Activated T-helper 1 cell treated with anti-CD3 and anti-CD28 coated beads, Interleukin-12 subunit alpha, Interleukin-12 subunit beta, Interleukin-2, Interleukin-4 antibody, amounts not matched to agents 30 ng/mL and 10 ng/mL and 1 ng/mL, durations not matched to agents 14 hours and 24 hours and 36 hours (primary cell): ENCODE measurements around the gene ANKRD65. TPM values are rescaled to one million over a fixed set of nuclear protein-coding genes. Genes with fewer than 3 reads are reported as not detected.
"Not testable (repeated sequence)": the region's sequence is repeated elsewhere in the genome, so short reads cannot be mapped to it uniquely, and the experiment has no call there.

Source experiments
- DNase-seq: peaks from one replicate; pipeline ENCODE4 v3.0.0; 2021; ENCODE audit warnings: low spot score
- H3K27ac Mint-ChIP-seq: one replicate; pipeline ENCODE4 v1.8.0; 2021; ENCODE audit warnings: mild to moderate bottlenecking, mixed read lengths
- H3K27me3 Mint-ChIP-seq: one replicate; pipeline ENCODE4 v1.8.0; 2022; ENCODE audit warnings: mild to moderate bottlenecking, moderate library complexity, mixed read lengths; ENCODE audit not compliant: insufficient read depth
- H3K36me3 Mint-ChIP-seq: one replicate; pipeline ENCODE4 v1.8.0; 2021; ENCODE audit warnings: low read depth, mixed read lengths
- H3K4me1 Mint-ChIP-seq: one replicate; pipeline ENCODE4 v1.8.0; 2021; ENCODE audit warnings: low read depth, mixed read lengths
- H3K4me3 Mint-ChIP-seq: one replicate; pipeline ENCODE4 v1.8.0; 2021; ENCODE audit warnings: mild to moderate bottlenecking, moderate library complexity, mixed read lengths
- H3K9me3 Mint-ChIP-seq: one replicate; pipeline ENCODE4 v1.8.0; 2021; ENCODE audit warnings: mixed read lengths
- intact Hi-C: fragments of 100-400 bp; cut with micrococcal nuclease; formaldehyde crosslinking; loops from one replicate; pipeline ENCODE4 v1.15.1; 2024
- total RNA-seq: library from RNA; stranded (reverse); gene quantifications from 2 replicates; pipeline ENCODE4 v1.2.3, GENCODE V29; 2022

ANKRD65 gene
- total RNA-seq, 1 donor from 2014 or later, result 0.10 TPM

DNA sequence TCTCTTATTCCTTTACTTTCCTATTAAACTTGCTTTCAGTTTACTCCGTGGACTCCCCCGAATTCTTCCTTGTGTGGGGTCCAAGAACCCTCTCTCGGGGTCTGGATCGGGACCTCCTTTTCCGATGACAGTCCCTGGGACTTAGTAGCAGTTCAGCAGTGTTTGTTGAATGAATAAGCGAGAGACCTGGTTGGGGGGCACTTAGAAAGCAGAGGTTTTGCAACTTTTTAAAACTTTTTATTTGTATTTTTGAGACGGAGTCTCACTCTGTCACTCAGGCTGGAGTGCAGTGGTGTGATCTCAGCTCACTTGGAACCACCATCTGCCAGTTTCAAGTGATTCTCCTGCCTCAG is 2.1 kb upstream of the ANKRD65 start:
- Mint-ChIP-seq H3K4me1 (peaks cover 2% of the 10 kb centered on the region), H3K9me3 (no peaks in the 10 kb centered on the region), H3K27ac (no peak overlapping the region), H3K4me3 (no peak overlapping the region), H3K27me3 (peaks cover 10% of the 10 kb centered on the region), H3K36me3 (no peaks in the 10 kb centered on the region)
- no peak for DNase-seq
- intact Hi-C loops, result no loop called here

- intact Hi-C loops, result no loop called here
- Mint-ChIP-seq H3K36me3 (no peaks in the 10 kb centered on the region), H3K4me3 (no peak overlapping the region), H3K27ac (no peak overlapping the region), H3K27me3 (peaks cover 10% of the 10 kb centered on the region), H3K9me3 (no peaks in the 10 kb centered on the region), H3K4me1 (peaks cover 8% of the 10 kb centered on the region)
- no peak for DNase-seq
Measured at GRCh38 chr1:1422465-1423244, 1.6 kb upstream of the ANKRD65 start.

- no peak for DNase-seq
- Mint-ChIP-seq H3K36me3 (no peaks in the 10 kb centered on the region), H3K9me3 (no peaks in the 10 kb centered on the region), H3K4me1 (peaks cover 10% of the 10 kb centered on the region), H3K4me3 (no peak overlapping the region), H3K27me3 (peaks cover 10% of the 10 kb centered on the region), H3K27ac (no peak overlapping the region)
- intact Hi-C loops, result no loop called here
Measured at GRCh38 chr1:1421907-1422464, 910 bp upstream of the ANKRD65 start.

- peaks cover 10% of the 10 kb centered on the region for H3K4me1 Mint-ChIP-seq
- H3K27me3 Mint-ChIP-seq, result peaks cover 8% of the 10 kb centered on the region
- no peak overlapping the region for H3K4me3 Mint-ChIP-seq
- no peaks in the 10 kb centered on the region for H3K36me3 Mint-ChIP-seq
- H3K27ac Mint-ChIP-seq, result no peak overlapping the region
- no peaks in the 10 kb centered on the region for H3K9me3 Mint-ChIP-seq
- intact Hi-C loops, result no loop called here
- DNase-seq, result no peak
Measured at GRCh38 chr1:1420654-1421141, 378 bp downstream of the ANKRD65 start.

GRCh38 chr1:1419813-1420653 is 1.0 kb downstream of the ANKRD65 start:
- intact Hi-C loops, result no loop called here
- H3K9me3 Mint-ChIP-seq, result no peaks in the 10 kb centered on the region
- no peak for DNase-seq
- H3K27me3 Mint-ChIP-seq, result peaks cover 7% of the 10 kb centered on the region
- H3K27ac Mint-ChIP-seq, result no peak overlapping the region
- H3K4me1 Mint-ChIP-seq, result peaks cover 10% of the 10 kb centered on the region
- no peak overlapping the region for H3K4me3 Mint-ChIP-seq
- H3K36me3 Mint-ChIP-seq, result no peaks in the 10 kb centered on the region

DNA sequence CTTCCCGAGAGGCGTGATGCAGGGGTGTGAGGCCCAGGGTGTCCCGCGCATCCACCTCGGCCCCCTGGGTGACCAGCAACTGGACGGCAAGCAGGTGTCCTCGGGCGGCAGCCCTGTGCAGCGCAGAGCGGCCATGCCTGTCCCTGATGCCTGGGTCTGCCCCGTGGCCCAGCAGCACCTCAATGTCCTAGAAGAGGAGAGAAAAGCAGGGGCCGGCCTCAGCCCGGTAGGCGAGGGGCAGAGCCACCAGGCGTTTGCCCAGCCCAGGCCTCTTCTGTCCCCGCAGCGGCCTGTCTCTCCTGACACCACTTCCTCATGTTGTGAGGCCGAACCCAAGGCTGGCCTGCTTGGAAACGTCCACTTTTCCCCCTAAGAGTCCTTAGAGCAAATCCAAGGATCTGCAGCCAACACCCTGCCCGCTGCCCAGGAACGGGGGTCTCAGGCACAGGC is 1.7 kb downstream of the ANKRD65 start:
- peaks cover 4% of the 10 kb centered on the region for H3K27me3 Mint-ChIP-seq
- intact Hi-C loops, result no loop called here
- H3K27ac Mint-ChIP-seq, result no peak overlapping the region
- H3K36me3 Mint-ChIP-seq, result no peaks in the 10 kb centered on the region
- peaks cover 10% of the 10 kb centered on the region for H3K4me1 Mint-ChIP-seq
- no peak for DNase-seq
- H3K9me3 Mint-ChIP-seq, result no peaks in the 10 kb centered on the region
- no peak overlapping the region for H3K4me3 Mint-ChIP-seq

- no peak overlapping the region for H3K27ac Mint-ChIP-seq
- no peak for DNase-seq
- H3K4me3 Mint-ChIP-seq, result no peak overlapping the region
- peaks cover 10% of the 10 kb centered on the region for H3K4me1 Mint-ChIP-seq
- no peaks in the 10 kb centered on the region for H3K9me3 Mint-ChIP-seq
- H3K36me3 Mint-ChIP-seq, result no peaks in the 10 kb centered on the region
- peaks cover 4% of the 10 kb centered on the region for H3K27me3 Mint-ChIP-seq
- intact Hi-C loops, result no loop called here
Measured at GRCh38 chr1:1418464-1419362, 2.4 kb downstream of the ANKRD65 start.

DNA sequence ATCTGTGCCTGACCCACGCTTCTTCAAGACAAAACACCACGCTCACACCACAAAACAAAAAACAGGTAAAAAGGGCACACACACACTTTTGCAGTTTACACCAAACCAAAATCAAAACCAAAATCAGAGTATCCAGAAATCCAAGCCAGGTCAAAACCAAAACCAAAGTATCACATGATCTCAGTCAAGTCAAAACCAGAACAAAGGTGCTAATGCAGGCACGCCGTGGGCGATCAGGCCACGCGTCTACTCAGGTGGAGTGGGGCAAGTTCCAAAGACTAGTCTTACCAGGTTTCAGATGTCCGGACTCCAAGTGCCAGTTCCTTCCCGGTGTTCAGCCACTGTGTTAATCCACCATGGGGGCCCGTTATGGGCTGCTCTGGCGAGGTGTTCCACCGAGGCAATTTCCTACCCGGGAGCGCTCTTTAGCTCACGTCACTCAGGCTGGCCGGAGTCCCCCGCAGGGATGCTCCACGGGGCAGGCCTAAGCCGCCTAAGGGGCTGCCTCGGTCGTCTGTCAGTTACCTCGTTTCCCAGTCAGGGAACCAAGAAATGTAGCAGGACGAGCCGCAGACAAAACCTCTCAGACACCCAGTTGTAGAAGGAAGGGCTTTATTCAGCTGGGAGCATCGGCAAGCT is 3.1 kb downstream of the ANKRD65 start:
- H3K36me3 Mint-ChIP-seq, DNase-seq, intact Hi-C loops, H3K4me3 Mint-ChIP-seq, H3K9me3 Mint-ChIP-seq, H3K27me3 Mint-ChIP-seq, H3K27ac Mint-ChIP-seq: not testable (repeated sequence)
- H3K4me1 Mint-ChIP-seq, result peaks cover 10% of the 10 kb centered on the region

GRCh38 chr1:1417396-1417795 is 3.7 kb downstream of the ANKRD65 start:
- H3K27me3 Mint-ChIP-seq, H3K4me3 Mint-ChIP-seq, H3K9me3 Mint-ChIP-seq, intact Hi-C loops, H3K36me3 Mint-ChIP-seq, H3K27ac Mint-ChIP-seq, DNase-seq: not testable (repeated sequence)
- H3K4me1 Mint-ChIP-seq, result peaks cover 10% of the 10 kb centered on the region

GRCh38 chr1:1415751-1416150 is 5.3 kb downstream of the ANKRD65 start:
- Mint-ChIP-seq H3K4me1 (peaks cover 10% of the 10 kb centered on the region), H3K27me3 (no peaks in the 10 kb centered on the region), H3K27ac (no peak overlapping the region), H3K4me3 (no peak overlapping the region), H3K36me3 (peaks cover 2% of the 10 kb centered on the region), H3K9me3 (no peaks in the 10 kb centered on the region)
- intact Hi-C loops, result no loop called here
- no peak for DNase-seq

GRCh38 chr1:1412311-1412902 is 8.7 kb downstream of the ANKRD65 start:
- DNase-seq, H3K9me3 Mint-ChIP-seq, H3K4me3 Mint-ChIP-seq, H3K36me3 Mint-ChIP-seq, intact Hi-C loops, H3K4me1 Mint-ChIP-seq, H3K27ac Mint-ChIP-seq, H3K27me3 Mint-ChIP-seq: not testable (repeated sequence)

DNA sequence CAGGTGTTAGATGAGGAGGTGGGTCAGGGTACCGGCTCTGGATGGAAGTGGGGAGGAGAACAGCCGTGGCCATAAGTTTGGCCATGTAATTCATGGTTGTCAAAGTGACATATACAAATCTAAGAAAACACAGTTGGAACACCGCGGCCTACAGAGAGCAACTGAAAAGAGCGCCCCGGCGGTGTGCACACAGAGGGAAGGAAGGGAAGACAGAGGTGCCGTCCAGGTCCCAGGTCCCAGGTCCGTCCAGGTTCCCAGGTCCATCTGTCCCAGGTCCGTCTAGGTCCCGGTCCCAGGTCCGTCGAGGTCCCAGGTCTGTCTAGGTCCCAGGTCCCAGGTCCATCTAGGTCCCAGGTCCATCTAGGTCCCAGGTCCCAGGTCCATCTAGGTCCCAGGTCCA is 9.4 kb downstream of the ANKRD65 start:
- no peaks in the 10 kb centered on the region for H3K4me1 Mint-ChIP-seq
- peaks cover 9% of the 10 kb centered on the region for H3K36me3 Mint-ChIP-seq
- no peak for DNase-seq
- H3K27me3 Mint-ChIP-seq, result peaks cover 2% of the 10 kb centered on the region
- no peaks in the 10 kb centered on the region for H3K9me3 Mint-ChIP-seq
- intact Hi-C loops, result no loop called here
- no peak overlapping the region for H3K27ac Mint-ChIP-seq
- H3K4me3 Mint-ChIP-seq, result no peak overlapping the region
